Natural killer cell (primary cell): ENCODE results near the gene MAN2A2. TPM values are rescaled to one million over a fixed set of nuclear protein-coding genes. Genes with fewer than 3 reads are reported as not detected.

Experiments used
- ATAC-seq, 3 donors: fragments of 150-1000 bp in 2 of 3; fragments of 200-7000 bp in 1 of 3; cut with Tn5 transposase; 1 replicate in 1 of 3; 2 replicates in 2 of 3; pipeline ENCODE4 v1.10.0; 2021; ENCODE audit warnings: mild to moderate bottlenecking in 2 of 3, moderate library complexity in 2 of 3
- DNase-seq, 2 donors: peaks; one replicate each; pipeline versions ENCODE4 v3.0.0 to v3.0.0-alpha.2; 2013 to 2021; ENCODE audit warnings: mixed read lengths in 1 of 2
- H3K27ac ChIP-seq: one replicate; pipeline ENCODE4 v1.5.1; 2013; ENCODE audit warnings: mild to moderate bottlenecking, low read length
- H3K27me3 ChIP-seq: one replicate; pipeline ENCODE4 v1.6.1; 2013; ENCODE audit warnings: low read length; ENCODE audit not compliant: control insufficient read depth, insufficient read depth
- H3K36me3 ChIP-seq: one replicate; pipeline ENCODE4 v1.6.1; 2013; ENCODE audit warnings: low read length; ENCODE audit not compliant: control insufficient read depth, insufficient read depth
- H3K4me1 ChIP-seq: one replicate; pipeline ENCODE4 v1.6.1; 2013; ENCODE audit warnings: low read length; ENCODE audit not compliant: control insufficient read depth, insufficient read depth
- H3K4me3 ChIP-seq: one replicate; pipeline ENCODE4 v1.5.1; 2013; ENCODE audit warnings: low read length
- H3K9me3 ChIP-seq: one replicate; pipeline ENCODE4 v1.6.1; 2013; ENCODE audit warnings: low read length; ENCODE audit not compliant: control insufficient read depth, insufficient read depth
- H3K27ac Mint-ChIP-seq, 2 donors: one replicate each; pipeline ENCODE4 v1.8.0; 2022; ENCODE audit warnings: mild to moderate bottlenecking in 2 of 2, mixed read lengths in 2 of 2, moderate library complexity in 1 of 2
- H3K27me3 Mint-ChIP-seq, 2 donors: one replicate each; pipeline ENCODE4 v1.8.0; 2022; ENCODE audit warnings: low read depth in 2 of 2, mixed read lengths in 2 of 2
- H3K36me3 Mint-ChIP-seq: one replicate; pipeline ENCODE4 v1.8.0; 2022; ENCODE audit warnings: mixed read lengths
- H3K4me1 Mint-ChIP-seq, 2 donors: one replicate each; pipeline ENCODE4 v1.8.0; 2022; ENCODE audit warnings: mixed read lengths in 2 of 2
- H3K4me3 Mint-ChIP-seq: one replicate; pipeline ENCODE4 v1.8.0; 2022; ENCODE audit warnings: mild to moderate bottlenecking, moderate library complexity, mixed read lengths
- H3K9me3 Mint-ChIP-seq, 2 donors: one replicate each; pipeline ENCODE4 v1.8.0; 2022; ENCODE audit warnings: mixed read lengths in 2 of 2
- CTCF ChIP-seq: fragments of 200-600 bp; IDR thresholded peaks from one replicate; pipeline ENCODE4 v1.8.0; 2022; ENCODE audit warnings: antibody characterized with exemption
- WGBS: methylation state at CpG from one replicate; pipeline ENCODE4 v1.1.7; 2013; ENCODE audit warnings: missing lambda C conversion rate; ENCODE audit not compliant: insufficient coverage; 5-methylcytosine and 5-hydroxymethylcytosine counted together
- intact Hi-C: fragments of 100-400 bp; cut with micrococcal nuclease; formaldehyde crosslinking; loops from one replicate; pipeline ENCODE4 v1.14.2; 2022
- total RNA-seq, 4 donors: library from RNA; stranded (reverse); fragments of 120-200 nt in 1 of 4; gene quantifications; one replicate each; pipeline versions ENCODE4 v1.2.3 to v1.2.4, GENCODE V29; 2013 to 2022

The MAN2A2 gene
- total RNA-seq, 3 donors from 2014 or later (not counting 1 experiment from before 2014, with no cell fraction given), result 158 to 200 (median 177) TPM

GRCh38 chr15:90934949-90935751 lies 32.0 kb downstream of the MAN2A2 start, which contains the start of gene UNC45A:
Gene UNC45A, plus strand, starts transcription at chr15:90935285. Its CDS starts 40 bp downstream, at chr15:90935325.
- Histone ChIP-seq H3K4me1 (peaks cover 50% of the 10 kb centered on the region), H3K9me3 (no peaks in the 10 kb centered on the region), H3K27me3 (no peaks in the 10 kb centered on the region), H3K4me3 (peak within 1 kb of the TSS; percentile 67), H3K36me3 (peaks cover 11% of the 10 kb centered on the region), H3K27ac (peak within 1 kb of the TSS; percentile 69)
- Mint-ChIP-seq H3K9me3 (no peaks in the 10 kb centered on the region), H3K27me3 (no peaks in the 10 kb centered on the region), H3K4me1 (peaks cover 45 to 53% of the 10 kb centered on the region in 2 donors), H3K27ac (peak within 1 kb of the TSS; percentile 89 to 91), H3K4me3 (peak within 1 kb of the TSS; percentile 93), H3K36me3 (no peaks in the 10 kb centered on the region)
- DNase-seq, result peak; percentile 87 to 97
- intact Hi-C loops, result loop anchor here (2.0 kb wide), 3 partner anchors 20 to 286 kb away; partner anchors contain the start of genes BLM and RCCD1
- peak; percentile 66 to 86 (median 75) for ATAC-seq
- WGBS, result under 1% methylated on average over 65 of the region's 65 CpGs
- TF ChIP-seq CTCF, result no peak

- H3K9me3 Mint-ChIP-seq, result no peaks in the 10 kb centered on the region
- H3K36me3 Mint-ChIP-seq, result no peaks in the 10 kb centered on the region
- no peak for DNase-seq
- 100% methylated on average over 1 of the region's 1 CpG for WGBS
- no peaks in the 10 kb centered on the region for H3K27me3 Mint-ChIP-seq
- H3K9me3 ChIP-seq, result no peaks in the 10 kb centered on the region
- H3K27ac ChIP-seq, result no peak overlapping the region
- no peaks in the 10 kb centered on the region for H3K27me3 ChIP-seq
- H3K36me3 ChIP-seq, result peaks cover 24% of the 10 kb centered on the region
- peaks cover 34% of the 10 kb centered on the region for H3K4me1 ChIP-seq
- H3K4me1 Mint-ChIP-seq, result peaks cover 28 to 37% of the 10 kb centered on the region in 2 donors
- peak overlapping the region; percentile 93 for H3K4me3 Mint-ChIP-seq
- intact Hi-C loops, result no loop called here
- ATAC-seq, result no peak
- H3K4me3 ChIP-seq, result no peak overlapping the region
- no peak for TF ChIP-seq CTCF
- peak overlapping the region; percentile 89 to 91 for H3K27ac Mint-ChIP-seq
Measured at GRCh38 chr15:90936823-90937222, 33.7 kb downstream of the MAN2A2 start.

GRCh38 chr15:90938261-90938660 lies 35.2 kb downstream of the MAN2A2 start:
- H3K4me1 Mint-ChIP-seq, result peaks cover 23 to 31% of the 10 kb centered on the region in 2 donors
- no peak overlapping the region for H3K4me3 Mint-ChIP-seq
- DNase-seq, result no peak
- TF ChIP-seq CTCF, result no peak
- 98% methylated on average over 5 of the region's 5 CpGs for WGBS
- H3K4me3 ChIP-seq, result no peak overlapping the region
- H3K36me3 ChIP-seq, result peaks cover 38% of the 10 kb centered on the region
- intact Hi-C loops, result no loop called here
- H3K4me1 ChIP-seq, result peaks cover 25% of the 10 kb centered on the region
- no peaks in the 10 kb centered on the region for H3K9me3 Mint-ChIP-seq
- H3K27ac ChIP-seq, result no peak overlapping the region
- H3K36me3 Mint-ChIP-seq, result no peaks in the 10 kb centered on the region
- H3K27me3 Mint-ChIP-seq, result no peaks in the 10 kb centered on the region
- no peak for ATAC-seq
- H3K9me3 ChIP-seq, result no peaks in the 10 kb centered on the region
- no peaks in the 10 kb centered on the region for H3K27me3 ChIP-seq
- H3K27ac Mint-ChIP-seq, result no peak overlapping the region
